ENCODE measurements around the gene GPATCH1. TPM values are rescaled to one million over a fixed set of nuclear protein-coding genes. Genes with fewer than 3 reads are reported as not detected.

GPATCH1 gene
- total and polyA plus RNA-seq, 2 of the 13 experiments (the other 11 are each of a cell fraction or from before 2014, with no cell fraction given): 6.8 to 6.9 TPM

DNA sequence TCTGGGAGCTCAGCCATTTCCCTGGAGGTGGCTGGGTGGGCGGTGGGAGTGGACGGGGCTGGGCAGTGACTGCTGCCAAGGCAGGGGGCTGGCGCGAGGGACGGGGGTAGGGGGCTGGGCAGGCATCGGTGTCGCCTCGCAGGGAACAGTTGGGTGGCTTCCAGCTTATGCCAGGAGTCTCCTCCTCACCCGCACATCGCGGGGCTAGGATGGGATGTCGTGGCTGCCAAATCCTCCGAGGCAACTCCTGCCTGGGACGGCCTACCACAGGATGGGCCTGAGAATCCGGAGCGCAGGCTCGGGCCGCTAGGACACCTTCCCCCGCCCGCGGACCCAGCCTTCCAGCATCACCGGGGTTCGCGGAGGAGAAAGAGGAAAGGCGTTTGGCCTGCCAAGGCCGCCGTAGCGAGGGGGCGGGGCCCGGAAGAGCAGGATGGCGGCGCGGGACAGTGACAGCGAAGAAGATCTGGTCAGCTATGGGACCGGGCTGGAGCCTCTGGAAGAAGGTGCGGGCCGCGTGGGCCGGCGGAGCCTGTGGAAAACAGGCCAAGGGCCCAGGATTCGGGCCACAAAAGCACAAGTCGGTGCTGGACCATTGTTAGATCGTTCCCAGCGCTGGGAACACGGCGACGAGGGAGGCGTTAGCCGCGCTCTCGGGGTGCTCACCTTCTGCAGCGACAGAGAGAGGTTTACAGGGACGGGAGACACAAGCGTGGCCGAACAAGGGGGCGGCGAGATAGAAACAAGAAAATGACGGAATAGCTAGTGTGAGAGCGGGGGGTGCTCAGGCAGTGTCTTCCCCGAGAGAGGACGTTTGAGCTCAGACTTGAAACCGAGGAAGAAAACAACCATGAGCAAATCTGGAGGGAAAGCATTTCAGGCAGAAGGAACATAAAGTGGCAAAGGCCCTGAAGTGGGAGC is at the start of gene GPATCH1 (continued):
- TF ChIP-seq MAFF (IDR thresholded peaks at IDR 0.05; ENCODE audit: low read depth, low read length) (no peak), CREM (IDR thresholded peaks at IDR 0.05) (peak; percentile 63), CREM (CRISPR knock-in tag; IDR thresholded peaks at IDR 0.05) (no peak), HNF4G (IDR thresholded peaks at IDR 0.05; ENCODE audit: borderline replicate concordance, low read depth, low read length) (no peak), HNF4G (CRISPR knock-in tag; IDR thresholded peaks at IDR 0.05; ENCODE audit: borderline replicate concordance, low read depth) (peak; percentile 50; the same call in 1 of the 2 replicates), ZNF841 (CRISPR knock-in tag; IDR thresholded peaks at IDR 0.05; ENCODE audit: borderline replicate concordance) (no peak), ISX (CRISPR knock-in tag; conservative IDR thresholded peaks at IDR 0.05) (no peak), ZNF17 (CRISPR knock-in tag; IDR thresholded peaks at IDR 0.05) (no peak), ZNF264 (CRISPR knock-in tag; IDR thresholded peaks at IDR 0.05) (0 out of 2 replicates have a peak, but pooled peaks have one; percentile 54), HOXA7 (CRISPR knock-in tag; IDR thresholded peaks at IDR 0.05) (no peak), ZNF33A (CRISPR knock-in tag; IDR thresholded peaks at IDR 0.05; ENCODE audit: borderline replicate concordance) (no peak), KLF16 (CRISPR knock-in tag; IDR thresholded peaks at IDR 0.05) (peak in 1 of 2 experiments; percentile 94; a peak in 2 of 4 replicates), HNRNPL (IDR thresholded peaks at IDR 0.05; ENCODE audit: low read depth, low read length) (no peak), POGZ (CRISPR knock-in tag; IDR thresholded peaks at IDR 0.05) (peak; percentile 83), ZNF577 (CRISPR knock-in tag; IDR thresholded peaks at IDR 0.05; ENCODE audit: borderline replicate concordance, low read depth) (no peak), TGIF2 (CRISPR knock-in tag; IDR thresholded peaks at IDR 0.05) (peak; percentile 91), ZNF235 (CRISPR knock-in tag; IDR thresholded peaks at IDR 0.05; ENCODE audit: borderline replicate concordance) (no peak), NR2F2 (IDR thresholded peaks at IDR 0.05; ENCODE audit: borderline replicate concordance, low read depth) (peak; percentile 13; the same call in 1 of the 2 replicates), ZNF367 (CRISPR knock-in tag; IDR thresholded peaks at IDR 0.05; ENCODE audit: borderline replicate concordance) (no peak)
- TF ChIP-seq, protein P1, sequence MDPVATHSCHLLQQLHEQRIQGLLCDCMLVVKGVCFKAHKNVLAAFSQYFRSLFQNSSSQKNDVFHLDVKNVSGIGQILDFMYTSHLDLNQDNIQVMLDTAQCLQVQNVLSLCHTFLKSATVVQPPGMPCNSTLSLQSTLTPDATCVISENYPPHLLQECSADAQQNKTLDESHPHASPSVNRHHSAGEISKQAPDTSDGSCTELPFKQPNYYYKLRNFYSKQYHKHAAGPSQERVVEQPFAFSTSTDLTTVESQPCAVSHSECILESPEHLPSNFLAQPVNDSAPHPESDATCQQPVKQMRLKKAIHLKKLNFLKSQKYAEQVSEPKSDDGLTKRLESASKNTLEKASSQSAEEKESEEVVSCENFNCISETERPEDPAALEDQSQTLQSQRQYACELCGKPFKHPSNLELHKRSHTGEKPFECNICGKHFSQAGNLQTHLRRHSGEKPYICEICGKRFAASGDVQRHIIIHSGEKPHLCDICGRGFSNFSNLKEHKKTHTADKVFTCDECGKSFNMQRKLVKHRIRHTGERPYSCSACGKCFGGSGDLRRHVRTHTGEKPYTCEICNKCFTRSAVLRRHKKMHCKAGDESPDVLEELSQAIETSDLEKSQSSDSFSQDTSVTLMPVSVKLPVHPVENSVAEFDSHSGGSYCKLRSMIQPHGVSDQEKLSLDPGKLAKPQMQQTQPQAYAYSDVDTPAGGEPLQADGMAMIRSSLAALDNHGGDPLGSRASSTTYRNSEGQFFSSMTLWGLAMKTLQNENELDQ (CRISPR knock-in tag; IDR thresholded peaks at IDR 0.05; ENCODE audit: borderline replicate concordance): no peak
- TF ChIP-seq, protein P2, sequence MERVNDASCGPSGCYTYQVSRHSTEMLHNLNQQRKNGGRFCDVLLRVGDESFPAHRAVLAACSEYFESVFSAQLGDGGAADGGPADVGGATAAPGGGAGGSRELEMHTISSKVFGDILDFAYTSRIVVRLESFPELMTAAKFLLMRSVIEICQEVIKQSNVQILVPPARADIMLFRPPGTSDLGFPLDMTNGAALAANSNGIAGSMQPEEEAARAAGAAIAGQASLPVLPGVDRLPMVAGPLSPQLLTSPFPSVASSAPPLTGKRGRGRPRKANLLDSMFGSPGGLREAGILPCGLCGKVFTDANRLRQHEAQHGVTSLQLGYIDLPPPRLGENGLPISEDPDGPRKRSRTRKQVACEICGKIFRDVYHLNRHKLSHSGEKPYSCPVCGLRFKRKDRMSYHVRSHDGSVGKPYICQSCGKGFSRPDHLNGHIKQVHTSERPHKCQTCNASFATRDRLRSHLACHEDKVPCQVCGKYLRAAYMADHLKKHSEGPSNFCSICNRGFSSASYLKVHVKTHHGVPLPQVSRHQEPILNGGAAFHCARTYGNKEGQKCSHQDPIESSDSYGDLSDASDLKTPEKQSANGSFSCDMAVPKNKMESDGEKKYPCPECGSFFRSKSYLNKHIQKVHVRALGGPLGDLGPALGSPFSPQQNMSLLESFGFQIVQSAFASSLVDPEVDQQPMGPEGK (CRISPR knock-in tag; IDR thresholded peaks at IDR 0.05): peak; percentile 68
- TF ChIP-seq, protein P3, sequence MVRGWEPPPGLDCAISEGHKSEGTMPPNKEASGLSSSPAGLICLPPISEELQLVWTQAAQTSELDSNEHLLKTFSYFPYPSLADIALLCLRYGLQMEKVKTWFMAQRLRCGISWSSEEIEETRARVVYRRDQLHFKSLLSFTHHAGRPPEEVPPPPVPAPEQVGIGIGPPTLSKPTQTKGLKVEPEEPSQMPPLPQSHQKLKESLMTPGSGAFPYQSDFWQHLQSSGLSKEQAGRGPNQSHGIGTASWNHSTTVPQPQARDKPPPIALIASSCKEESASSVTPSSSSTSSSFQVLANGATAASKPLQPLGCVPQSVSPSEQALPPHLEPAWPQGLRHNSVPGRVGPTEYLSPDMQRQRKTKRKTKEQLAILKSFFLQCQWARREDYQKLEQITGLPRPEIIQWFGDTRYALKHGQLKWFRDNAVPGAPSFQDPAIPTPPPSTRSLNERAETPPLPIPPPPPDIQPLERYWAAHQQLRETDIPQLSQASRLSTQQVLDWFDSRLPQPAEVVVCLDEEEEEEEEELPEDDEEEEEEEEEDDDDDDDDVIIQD (CRISPR knock-in tag; IDR thresholded peaks at IDR 0.05; ENCODE audit: low read depth): peak; percentile 26; the same call in 1 of the 2 replicates
- TF ChIP-seq, protein P4, sequence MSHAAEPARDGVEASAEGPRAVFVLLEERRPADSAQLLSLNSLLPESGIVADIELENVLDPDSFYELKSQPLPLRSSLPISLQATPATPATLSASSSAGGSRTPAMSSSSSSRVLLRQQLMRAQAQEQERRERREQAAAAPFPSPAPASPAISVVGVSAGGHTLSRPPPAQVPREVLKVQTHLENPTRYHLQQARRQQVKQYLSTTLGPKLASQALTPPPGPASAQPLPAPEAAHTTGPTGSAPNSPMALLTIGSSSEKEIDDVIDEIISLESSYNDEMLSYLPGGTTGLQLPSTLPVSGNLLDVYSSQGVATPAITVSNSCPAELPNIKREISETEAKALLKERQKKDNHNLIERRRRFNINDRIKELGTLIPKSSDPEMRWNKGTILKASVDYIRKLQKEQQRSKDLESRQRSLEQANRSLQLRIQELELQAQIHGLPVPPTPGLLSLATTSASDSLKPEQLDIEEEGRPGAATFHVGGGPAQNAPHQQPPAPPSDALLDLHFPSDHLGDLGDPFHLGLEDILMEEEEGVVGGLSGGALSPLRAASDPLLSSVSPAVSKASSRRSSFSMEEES (CRISPR knock-in tag; IDR thresholded peaks at IDR 0.05): peak; percentile 34; the same call in 1 of the 2 replicates
